ENCODE data around the gene PROX2. TPM values are rescaled to one million over a fixed set of nuclear protein-coding genes. Genes with fewer than 3 reads are reported as not detected.

The PROX2 gene
- total and polyA plus RNA-seq, 7 donors: not detected

DNA sequence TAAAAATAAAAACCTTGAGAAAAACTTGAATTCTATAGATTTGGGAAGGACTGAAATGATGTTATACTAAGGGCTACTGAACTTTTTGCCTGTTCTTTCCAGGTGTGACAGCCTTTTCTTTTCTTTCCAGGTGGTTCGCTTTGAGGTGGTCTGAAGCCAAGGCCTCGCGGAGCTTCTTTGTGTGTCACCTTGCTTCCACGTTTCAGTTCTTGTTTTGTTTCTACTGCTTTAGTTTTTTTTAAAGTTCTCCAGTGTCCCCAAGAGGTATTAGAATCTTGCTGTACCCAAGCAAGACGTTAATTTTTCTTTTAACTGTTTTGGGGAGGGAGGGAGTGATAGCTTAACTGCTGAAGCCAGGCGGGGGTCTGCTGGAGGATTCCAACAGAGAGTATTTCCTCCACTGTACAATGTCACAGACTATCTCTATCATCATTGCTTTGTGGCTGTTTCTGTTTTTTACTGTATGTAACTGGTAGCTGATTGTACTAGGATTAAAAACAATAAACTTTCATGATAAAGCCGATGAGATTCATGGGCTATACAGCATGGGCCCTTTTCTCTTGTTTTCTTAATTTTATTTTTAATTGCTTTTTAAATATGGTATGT, 40.2 kb downstream of the PROX2 start:
- Histone ChIP-seq H3K4me1 (no peaks in the 10 kb centered on the region), H3K36me3 (ENCODE audit: insufficient read depth in 1 of 2, low read depth in 1 of 2) (peaks cover 4 to 58% of the 10 kb centered on the region in 2 donors), H3K4me3 (no peak overlapping the region), H3K27me3 (ENCODE audit: insufficient read depth in 3 of 3, low read length in 2 of 3) (no peaks in the 10 kb centered on the region), H3K27ac (no peak overlapping the region), H3K9me3 (no peaks in the 10 kb centered on the region)
- DNase-seq: no peak
- TF ChIP-seq, protein P1, sequence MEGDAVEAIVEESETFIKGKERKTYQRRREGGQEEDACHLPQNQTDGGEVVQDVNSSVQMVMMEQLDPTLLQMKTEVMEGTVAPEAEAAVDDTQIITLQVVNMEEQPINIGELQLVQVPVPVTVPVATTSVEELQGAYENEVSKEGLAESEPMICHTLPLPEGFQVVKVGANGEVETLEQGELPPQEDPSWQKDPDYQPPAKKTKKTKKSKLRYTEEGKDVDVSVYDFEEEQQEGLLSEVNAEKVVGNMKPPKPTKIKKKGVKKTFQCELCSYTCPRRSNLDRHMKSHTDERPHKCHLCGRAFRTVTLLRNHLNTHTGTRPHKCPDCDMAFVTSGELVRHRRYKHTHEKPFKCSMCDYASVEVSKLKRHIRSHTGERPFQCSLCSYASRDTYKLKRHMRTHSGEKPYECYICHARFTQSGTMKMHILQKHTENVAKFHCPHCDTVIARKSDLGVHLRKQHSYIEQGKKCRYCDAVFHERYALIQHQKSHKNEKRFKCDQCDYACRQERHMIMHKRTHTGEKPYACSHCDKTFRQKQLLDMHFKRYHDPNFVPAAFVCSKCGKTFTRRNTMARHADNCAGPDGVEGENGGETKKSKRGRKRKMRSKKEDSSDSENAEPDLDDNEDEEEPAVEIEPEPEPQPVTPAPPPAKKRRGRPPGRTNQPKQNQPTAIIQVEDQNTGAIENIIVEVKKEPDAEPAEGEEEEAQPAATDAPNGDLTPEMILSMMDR (IDR thresholded peaks at IDR 0.05): no peak
- intact Hi-C loops (cut with DNase I): no loop called here
- WGBS, 3 donors: 84 to 88% (median 86%) methylated on average over 7 of the region's 7 CpGs
- ATAC-seq: no peak

DNA sequence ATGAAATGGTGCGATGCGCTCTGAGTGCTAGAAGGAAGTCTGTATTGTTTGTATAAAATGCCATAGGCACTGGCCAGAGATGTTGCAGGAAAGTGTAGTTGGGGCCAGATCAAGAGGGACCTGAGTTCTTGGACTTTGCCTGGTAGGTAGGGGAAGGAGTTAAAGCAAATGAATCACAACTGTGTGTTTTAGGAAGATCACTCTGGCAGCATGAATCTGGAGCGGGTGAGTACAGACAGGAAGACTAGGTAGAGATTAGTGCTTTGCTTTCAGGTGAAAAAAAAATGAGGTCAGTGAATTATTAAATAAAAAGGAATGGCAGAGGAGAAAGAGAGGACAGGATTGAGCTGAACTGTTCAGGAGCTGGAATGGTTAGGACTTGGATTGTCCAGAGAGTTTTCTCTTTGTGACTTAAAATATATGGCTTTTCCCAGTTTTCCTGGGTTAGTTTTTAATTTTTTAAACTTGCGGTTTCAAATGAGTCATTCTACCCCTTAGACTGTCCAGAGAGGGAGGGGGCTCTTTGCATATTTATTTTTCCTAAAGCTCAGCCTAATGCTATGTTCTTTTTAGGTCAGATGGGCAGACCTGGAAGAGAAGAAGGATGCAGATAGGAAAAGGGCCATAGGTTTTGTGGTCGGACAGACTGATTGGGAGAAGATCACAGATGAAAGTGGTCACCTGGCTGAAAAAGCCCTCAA, 41.1 kb downstream of the PROX2 start:
- intact Hi-C loops (cut with DNase I): no loop called here
- Histone ChIP-seq H3K9me3 (no peaks in the 10 kb centered on the region), H3K36me3 (ENCODE audit: insufficient read depth in 1 of 2, low read depth in 1 of 2) (peaks cover 4 to 63% of the 10 kb centered on the region in 2 donors), H3K4me3 (no peak overlapping the region), H3K27me3 (ENCODE audit: insufficient read depth in 3 of 3, low read length in 2 of 3) (no peaks in the 10 kb centered on the region), H3K27ac (no peak overlapping the region), H3K4me1 (no peaks in the 10 kb centered on the region)
- WGBS, 3 donors: 77 to 91% (median 78%) methylated on average over 5 of the region's 5 CpGs
- TF ChIP-seq, protein P1 (IDR thresholded peaks at IDR 0.05): no peak
- DNase-seq (no peak), ATAC-seq (no peak)

DNA sequence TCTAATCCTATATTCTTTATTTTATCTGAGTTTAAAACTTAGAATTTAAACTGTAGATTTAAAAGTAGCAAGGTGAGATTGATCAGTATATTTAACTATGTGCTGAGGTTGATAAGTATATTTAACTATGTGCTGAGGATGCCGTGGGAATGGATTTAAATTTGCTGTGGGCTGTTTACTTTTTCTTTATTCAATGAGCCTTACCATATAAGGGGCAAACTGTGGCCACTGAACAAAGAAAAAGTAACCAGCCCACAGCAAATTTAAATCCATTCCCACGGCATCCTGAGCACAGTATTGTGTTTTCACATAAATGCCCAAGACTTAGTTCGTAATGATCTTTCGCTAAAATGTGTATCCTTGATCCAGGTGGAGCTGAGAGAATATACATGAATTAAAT, 43.1 kb downstream of the PROX2 start:
- Histone ChIP-seq H3K36me3 (ENCODE audit: insufficient read depth in 1 of 2, low read depth in 1 of 2) (peaks cover 4 to 71% of the 10 kb centered on the region in 2 donors), H3K4me3 (no peak overlapping the region), H3K4me1 (no peaks in the 10 kb centered on the region), H3K27ac (no peak overlapping the region), H3K9me3 (no peaks in the 10 kb centered on the region), H3K27me3 (ENCODE audit: insufficient read depth in 3 of 3, low read length in 2 of 3) (no peaks in the 10 kb centered on the region)
- DNase-seq (no peak), ATAC-seq (no peak)
- intact Hi-C loops (cut with DNase I): no loop called here
- TF ChIP-seq, protein P1 (IDR thresholded peaks at IDR 0.05): no peak
- WGBS, 3 donors: 95 to 96% (median 96%) methylated on average over 4 of the region's 4 CpGs

DNA sequence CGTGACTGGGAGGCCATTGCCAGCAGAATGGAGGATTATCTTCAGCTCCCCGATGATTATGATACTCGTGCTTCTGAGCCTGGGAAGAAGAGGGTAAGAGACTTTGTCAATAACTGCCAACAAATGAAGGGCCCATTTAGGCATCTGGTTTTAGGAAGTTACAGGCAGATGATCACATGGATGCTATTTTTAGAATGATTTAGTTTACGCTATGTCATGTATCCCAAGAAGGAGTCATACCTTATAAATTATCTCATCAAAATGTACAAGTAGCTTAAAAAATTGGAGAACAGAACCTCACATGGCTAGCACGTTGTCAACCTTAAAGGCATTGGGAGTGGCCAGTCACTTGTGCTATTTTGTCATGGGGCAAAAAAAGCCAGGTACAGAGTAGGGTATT, 46.7 kb downstream of the PROX2 start:
- Histone ChIP-seq H3K27ac (peak overlapping the region; percentile 36), H3K36me3 (ENCODE audit: insufficient read depth in 1 of 2, low read depth in 1 of 2) (peaks cover 0 to 55% of the 10 kb centered on the region in 2 donors), H3K27me3 (ENCODE audit: insufficient read depth in 3 of 3, low read length in 2 of 3) (no peaks in the 10 kb centered on the region), H3K4me1 (no peaks in the 10 kb centered on the region), H3K9me3 (no peaks in the 10 kb centered on the region), H3K4me3 (no peak overlapping the region)
- no peak for DNase-seq
- TF ChIP-seq, protein P1 (IDR thresholded peaks at IDR 0.05): no peak
- peak; percentile 49 to 71 (median 68) for ATAC-seq
- intact Hi-C loops (cut with DNase I): no loop called here
- WGBS, 3 donors: 46 to 71% (median 48%) methylated on average over 5 of the region's 5 CpGs

All from psoas muscle (tissue), 8 donors.